SK-N-SH treated with all-trans-retinoic acid at 6 μM for 48 hours (cell line): ENCODE results near the gene PDK1.

ENCODE experiments used
- ATAC-seq: fragments of 200-7000 bp; cut with Tn5 transposase; 3 replicates; pipeline ENCODE4 v1.9.1; 2020; ENCODE audit warnings: mild to moderate bottlenecking, moderate library complexity
- ARNTL ChIP-seq: fragments of 450-650 bp; formaldehyde crosslinking; IDR thresholded peaks from 2 replicates; pipeline ENCODE4 v1.5.0; 2020; ENCODE audit warnings: low read depth, mild to moderate bottlenecking, moderate library complexity, borderline replicate concordance
- BACH2 ChIP-seq: fragments of 250-450 bp; sonication (Bioruptor Pico); IDR thresholded peaks from 2 replicates; pipeline ENCODE4 v1.9.0; 2021; ENCODE audit warnings: mild to moderate bottlenecking, borderline replicate concordance
- CSRNP3 ChIP-seq: fragments of 250-450 bp; sonication (Bioruptor Pico); IDR thresholded peaks from 2 replicates; pipeline ENCODE4 v1.5.1; 2021; ENCODE audit warnings: mild to moderate bottlenecking, moderate library complexity
- ESRRG ChIP-seq: fragments of 250-450 bp; sonication (Bioruptor Pico); IDR thresholded peaks from 2 replicates; pipeline ENCODE4 v1.6.1; 2021; ENCODE audit warnings: mild to moderate bottlenecking
- ISL1 ChIP-seq: fragments of 250-450 bp; sonication (Bioruptor Pico); IDR thresholded peaks from 2 replicates; pipeline ENCODE4 v2.1.2; 2022; ENCODE audit warnings: mild to moderate bottlenecking, moderate library complexity
- OSR1 ChIP-seq: fragments of 250-450 bp; sonication (Bioruptor Pico); IDR thresholded peaks from 2 replicates; pipeline ENCODE4 v1.8.0; 2022; ENCODE audit warnings: moderate library complexity, mild to moderate bottlenecking, inconsistent platforms
- PATZ1 ChIP-seq: fragments of 250-450 bp; sonication (Bioruptor Pico); IDR thresholded peaks from 2 replicates; pipeline ENCODE4 v1.8.0; 2020; ENCODE audit warnings: mild to moderate bottlenecking, moderate library complexity, borderline replicate concordance
- POU6F1 ChIP-seq: fragments of 250-450 bp; sonication (Bioruptor Pico); IDR thresholded peaks from 2 replicates; pipeline ENCODE4 v1.8.0; 2021; ENCODE audit warnings: low read depth, mild to moderate bottlenecking, moderate library complexity, borderline replicate concordance
- PPARA ChIP-seq: fragments of 250-450 bp; sonication (Bioruptor Pico); IDR thresholded peaks from 2 replicates; pipeline ENCODE4 v1.5.0; 2020; ENCODE audit warnings: mild to moderate bottlenecking, borderline replicate concordance
- RARB ChIP-seq: fragments of 250-450 bp; sonication (Bioruptor Pico); IDR thresholded peaks from 2 replicates; pipeline ENCODE4 v1.8.0; 2021; ENCODE audit warnings: mild to moderate bottlenecking, moderate library complexity
- SNAI2 ChIP-seq: fragments of 250-450 bp; sonication (Bioruptor Pico); IDR thresholded peaks from 2 replicates; pipeline ENCODE4 v1.5.0; 2020; ENCODE audit warnings: mild to moderate bottlenecking, moderate library complexity
- TCF4 ChIP-seq: fragments of 250-450 bp; sonication (Bioruptor Pico); IDR thresholded peaks from 2 replicates; pipeline ENCODE4 v1.8.0; 2021; ENCODE audit warnings: mild to moderate bottlenecking, moderate library complexity, borderline replicate concordance
- TOX ChIP-seq: fragments of 250-450 bp; sonication (Bioruptor Pico); IDR thresholded peaks from 2 replicates; pipeline ENCODE4 v1.8.0; 2021; ENCODE audit warnings: mild to moderate bottlenecking, moderate library complexity, borderline replicate concordance
- TSHZ2 ChIP-seq: fragments of 250-450 bp; sonication (Bioruptor Pico); IDR thresholded peaks from 2 replicates; pipeline ENCODE4 v1.5.0; 2020; ENCODE audit warnings: mild to moderate bottlenecking, moderate library complexity
- ZFP3 ChIP-seq: fragments of 250-450 bp; sonication (Bioruptor Pico); IDR thresholded peaks from 2 replicates; pipeline ENCODE4 v1.5.0; 2020; ENCODE audit warnings: mild to moderate bottlenecking, moderate library complexity
- ZNF565 ChIP-seq: fragments of 450-650 bp; formaldehyde crosslinking; conservative IDR thresholded peaks from 2 replicates; pipeline ENCODE4 v1.5.0; 2020; ENCODE audit warnings: low read depth, mild to moderate bottlenecking, moderate library complexity
- ZNF70 ChIP-seq: fragments of 450-650 bp; formaldehyde crosslinking; IDR thresholded peaks from 2 replicates; pipeline ENCODE4 v1.5.0; 2020; ENCODE audit warnings: mild to moderate bottlenecking, moderate library complexity
- ZNF8 ChIP-seq: fragments of 450-650 bp; formaldehyde crosslinking; IDR thresholded peaks from 2 replicates; pipeline ENCODE4 v1.5.0; 2020; ENCODE audit warnings: mild to moderate bottlenecking, moderate library complexity

Gene PDK1

DNA sequence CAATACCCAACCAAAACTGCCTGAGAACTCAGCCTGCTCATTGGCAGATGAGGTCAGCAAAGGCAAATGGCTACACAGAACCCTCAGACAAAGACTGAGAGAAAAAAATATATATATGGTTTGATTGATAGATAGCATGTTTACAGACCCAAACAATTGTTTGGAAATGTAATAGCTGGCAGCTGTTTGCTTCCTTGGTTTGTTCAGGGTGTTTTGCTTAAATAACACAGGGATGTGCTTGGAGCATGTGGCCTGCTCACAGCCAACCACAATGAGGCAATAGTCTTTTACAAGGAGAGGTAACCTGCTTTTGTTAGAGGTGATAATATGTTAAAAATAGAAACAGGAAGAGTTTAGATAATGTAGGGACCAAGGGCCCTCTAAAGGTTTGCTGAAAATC lies 84.5 kb downstream of the PDK1 start:
- no peak for TF ChIP-seq TCF4
- no peak for TF ChIP-seq TOX (CRISPR knock-in tag)
- no peak for TF ChIP-seq PPARA (CRISPR knock-in tag)
- no peak for TF ChIP-seq ZNF8 (CRISPR knock-in tag)
- no peak for TF ChIP-seq CSRNP3 (CRISPR knock-in tag)
- TF ChIP-seq TSHZ2 (CRISPR knock-in tag), result no peak
- TF ChIP-seq SNAI2, result no peak
- no peak for TF ChIP-seq OSR1 (CRISPR knock-in tag)
- TF ChIP-seq ZFP3 (CRISPR knock-in tag), result no peak
- no peak for TF ChIP-seq POU6F1 (CRISPR knock-in tag)
- TF ChIP-seq ESRRG, result no peak
- no peak for TF ChIP-seq RARB (CRISPR knock-in tag)
- no peak for TF ChIP-seq ZNF70 (CRISPR knock-in tag)
- no peak for TF ChIP-seq ZNF565
- no peak for TF ChIP-seq ISL1 (CRISPR knock-in tag)
- no peak for TF ChIP-seq ARNTL (CRISPR knock-in tag)
- TF ChIP-seq PATZ1 (CRISPR knock-in tag), result no peak
- ATAC-seq, result no peak

DNA sequence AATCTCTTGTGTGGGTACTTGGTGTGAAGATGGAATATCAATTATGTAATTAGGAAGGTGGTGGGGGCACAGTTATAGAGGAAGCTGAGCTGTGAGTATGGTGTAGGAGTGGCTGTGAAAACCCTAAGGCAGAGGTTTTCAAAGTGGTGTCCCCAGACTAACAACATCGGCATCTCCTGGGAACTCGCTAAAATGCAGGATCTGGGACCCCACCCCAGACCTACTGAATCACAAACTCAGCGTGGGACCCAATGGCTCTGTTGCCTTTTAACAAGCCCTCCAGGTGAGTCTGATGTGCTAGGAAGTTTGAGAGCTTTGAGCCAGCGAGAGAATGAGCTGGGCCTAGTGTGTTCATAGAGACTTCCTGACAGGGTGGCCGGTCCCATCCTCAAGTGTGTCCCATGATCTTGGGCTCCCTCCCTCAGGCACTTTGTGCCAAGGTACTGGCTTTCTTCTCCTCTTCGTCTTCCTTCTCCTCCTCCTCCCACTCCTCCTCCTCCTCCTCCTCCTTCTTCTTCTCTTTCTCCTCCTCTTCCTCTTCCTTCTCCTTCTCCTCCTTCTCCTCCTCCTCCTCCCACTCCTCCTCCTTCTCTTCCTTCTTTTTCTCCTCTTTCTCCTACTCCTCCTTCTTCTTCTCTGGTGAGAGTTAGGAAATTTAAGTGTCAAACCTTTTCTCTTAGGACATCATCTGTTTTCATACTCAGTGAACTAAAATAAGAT lies 86.6 kb downstream of the PDK1 start:
- no peak for TF ChIP-seq BACH2 (CRISPR knock-in tag)
- TF ChIP-seq ARNTL (CRISPR knock-in tag), result no peak
- TF ChIP-seq POU6F1 (CRISPR knock-in tag), result no peak
- TF ChIP-seq TSHZ2 (CRISPR knock-in tag), result no peak
- no peak for TF ChIP-seq RARB (CRISPR knock-in tag)
- TF ChIP-seq ZNF565, result no peak
- TF ChIP-seq ZNF70 (CRISPR knock-in tag), result no peak
- TF ChIP-seq ZNF8 (CRISPR knock-in tag), result no peak
- no peak for TF ChIP-seq PATZ1 (CRISPR knock-in tag)
- TF ChIP-seq ESRRG, result no peak
- ATAC-seq, result no peak
